Heart right ventricle (tissue), 16 donors: ENCODE measurements around the gene VAPB. TPM values are rescaled to one million over a fixed set of nuclear protein-coding genes. Genes with fewer than 3 reads are reported as not detected.
A peak's percentile ranks its signal among the peaks of the same experiment; 100 is the strongest.

Experiments used
- ATAC-seq, 8 donors: fragments of 200-7000 bp; cut with Tn5 transposase; one replicate each; pipeline ENCODE4 v1.9.1; 2020; ENCODE audit warnings: mild to moderate bottlenecking in 8 of 8, moderate library complexity in 8 of 8, moderate number of reproducible peaks in 1 of 8
- DNase-seq, 2 donors: peaks; one replicate each; pipeline ENCODE4 v3.0.0-alpha.2; 2020
- H3K27ac ChIP-seq, 10 donors: fragments of 200-600 bp; sonication (generic) in 2 of 10; one replicate each; pipeline versions ENCODE4 v1.5.0 to v1.8.0; 2020 to 2022; ENCODE audit warnings: mild to moderate bottlenecking in 3 of 10
- H3K27me3 ChIP-seq, 7 donors: fragments of 200-600 bp; one replicate each; pipeline ENCODE4 v1.8.0; 2021 to 2022; ENCODE audit warnings: mild to moderate bottlenecking in 2 of 7
- H3K36me3 ChIP-seq, 9 donors: fragments of 200-600 bp; sonication (generic) in 1 of 9; one replicate each; pipeline versions ENCODE4 v1.5.0 to v1.8.0; 2020 to 2022; ENCODE audit warnings: mild to moderate bottlenecking in 2 of 9
- H3K4me1 ChIP-seq, 9 donors: fragments of 200-600 bp; sonication (generic) in 1 of 9; one replicate each; pipeline versions ENCODE4 v1.5.0 to v1.8.0; 2020 to 2022; ENCODE audit warnings: mild to moderate bottlenecking in 4 of 9
- H3K4me3 ChIP-seq, 10 donors: fragments of 200-600 bp; sonication (generic) in 2 of 10; one replicate each; pipeline versions ENCODE4 v1.5.0 to v1.8.0; 2020 to 2022; ENCODE audit warnings: mild to moderate bottlenecking in 7 of 10, moderate library complexity in 2 of 10
- H3K9me3 ChIP-seq, 11 donors: fragments of 200-600 bp in 10 of 11; sonication (generic) in 2 of 11; one replicate each; pipeline versions ENCODE4 v1.5.0 to v1.8.0; 2013 to 2022; ENCODE audit warnings: mild to moderate bottlenecking in 2 of 11, control low read depth in 1 of 11, moderate library complexity in 1 of 11
- CTCF ChIP-seq, 9 donors: fragments of 200-600 bp; sonication (generic) in 2 of 9; IDR thresholded peaks; one replicate each; pipeline versions ENCODE4 v1.5.0 to v1.8.0; 2021 to 2022; ENCODE audit warnings: antibody characterized with exemption in 9 of 9, mild to moderate bottlenecking in 5 of 9, moderate library complexity in 1 of 9
- WGBS, 2 donors: extraction: QIAGEN DNeasy Blood & Tissue Kit; methylation state at CpG; one replicate each; pipeline ENCODE4 v1.1.7; 2013; ENCODE audit warnings: inconsistent platforms in 1 of 2; 5-methylcytosine and 5-hydroxymethylcytosine counted together
- intact Hi-C, 10 donors: fragments of 100-400 bp; cut with DNase I; formaldehyde crosslinking; loops; one replicate each; pipeline versions ENCODE4 v1.11.1 to v1.14.2; 2022
- polyA plus RNA-seq, 2 donors: library from polyadenylated mRNA; stranded (reverse); fragments of 200-250 nt; gene quantifications; one replicate each; pipeline ENCODE4 v1.2.3, GENCODE V29; 2013
- total RNA-seq, 10 donors: library from RNA; stranded (reverse); fragmentation: NEBNext Ultra II Directional in 3 of 10; extraction: Animal tissue kit (Norgen Biotek cat#: 25700) in 3 of 10; gene quantifications; one replicate each; pipeline versions ENCODE4 v1.2.1 to v1.2.4, GENCODE V29; 2021 to 2023
- donor health status: Arrhythmogenic right ventricular cardiomyopathy.
- donor health status: ischemic (EF 13 %, LVEDD 7.1; RV severe dilation, severe dysfunction).
- donor health status: healthy with polysubstance abuse.
- donor health status: DM: no; HTN: yes; CAD: no.
- donor health status: DM: no; HTN: no; CAD: no.
- donor health status: ischemic (EF 25% LVEDD 6.9; RV normal size, moderate dysfunction).
- donor health status: ischemic (EF 25% LVEDD 5.7; RV mildly dilated, moderate dysfunction).
- donor health status: healthy.
- donor health status: DM: yes; HTN: yes; CAD: no.
- donor health status: Ischemic cardiomyopathy.
- donor health status: ischemic (EF 35%, LVEDD 5.7; RV mildly dilated, moderate dysfunction).
- donor health status: nonischemic (EF 11% LVEDD 7.7; RV severe dilation, severe dysfunction).
- donor health status: DM: yes; HTN: yes; CAD: no.
- donor health status: PGD.
- donor health status: ischemic (EF 29% LVEDD 5.4; RV normal size, mild dysfunction).
- donor health status: nonischemic (EF 23%, LVEDD 6.1; RV moderate dilation, normal function).

Gene VAPB
- total and polyA plus RNA-seq, 12 donors: 20.8 to 89.9 (median 69.8) TPM

GRCh38 chr20:58416057-58416456, 27.0 kb downstream of the VAPB start:
- DNase-seq (no peak), ATAC-seq (no peak)
- TF ChIP-seq CTCF (IDR thresholded peaks at IDR 0.05): no peak
- no peaks in the 10 kb centered on the region for H3K9me3 ChIP-seq
- peaks cover 0 to 34% (median 6%) of the 10 kb centered on the region in 9 donors for H3K36me3 ChIP-seq
- H3K27ac ChIP-seq: no peak overlapping the region
- no peak overlapping the region for H3K4me3 ChIP-seq
- H3K4me1 ChIP-seq: peaks cover 0 to 26% (median 12%) of the 10 kb centered on the region in 9 donors
- no peaks in the 10 kb centered on the region for H3K27me3 ChIP-seq
- intact Hi-C loops: no loop called here
- WGBS, 2 donors: 98 to 100% methylated on average over 1 of the region's 1 CpG

- Histone ChIP-seq H3K9me3 (no peaks in the 10 kb centered on the region), H3K4me3 (no peak overlapping the region), H3K4me1 (peaks cover 0 to 26% (median 12%) of the 10 kb centered on the region in 9 donors), H3K27me3 (no peaks in the 10 kb centered on the region), H3K36me3 (peaks cover 0 to 41% (median 6%) of the 10 kb centered on the region in 9 donors), H3K27ac (peak overlapping the region in 1 of 10 donors; percentile 52)
- no peak for ATAC-seq
- TF ChIP-seq CTCF (IDR thresholded peaks at IDR 0.05): no peak
- DNase-seq: no peak
- intact Hi-C loops: no loop called here
- 73 to 81% methylated on average over 2 of the region's 2 CpGs for WGBS, 2 donors
These were observed 27.8 kb downstream of the VAPB start for GRCh38 chr20:58416835-58417234.

GRCh38 chr20:58417438-58417837, 28.4 kb downstream of the VAPB start:
- H3K9me3 ChIP-seq: no peaks in the 10 kb centered on the region
- H3K36me3 ChIP-seq: peaks cover 0 to 47% (median 6%) of the 10 kb centered on the region in 9 donors
- peak overlapping the region in 1 of 10 donors; percentile 52 for H3K27ac ChIP-seq
- no peak for TF ChIP-seq CTCF (IDR thresholded peaks at IDR 0.05)
- WGBS, 2 donors: 90 to 95% methylated on average over 3 of the region's 3 CpGs
- no peaks in the 10 kb centered on the region for H3K27me3 ChIP-seq
- H3K4me1 ChIP-seq: peaks cover 0 to 26% (median 12%) of the 10 kb centered on the region in 9 donors
- ATAC-seq: no peak
- DNase-seq: no peak
- intact Hi-C loops: no loop called here
- no peak overlapping the region for H3K4me3 ChIP-seq

- intact Hi-C loops: no loop called here
- 84 to 90% methylated on average over 5 of the region's 5 CpGs for WGBS, 2 donors
- Histone ChIP-seq H3K27me3 (no peaks in the 10 kb centered on the region), H3K4me3 (no peak overlapping the region), H3K36me3 (peaks cover 0 to 62% (median 6%) of the 10 kb centered on the region in 9 donors), H3K4me1 (peaks cover 0 to 23% (median 14%) of the 10 kb centered on the region in 9 donors), H3K9me3 (no peaks in the 10 kb centered on the region), H3K27ac (no peak overlapping the region)
- DNase-seq (no peak), ATAC-seq (no peak)
- TF ChIP-seq CTCF (IDR thresholded peaks at IDR 0.05): no peak
These were observed 30.1 kb downstream of the VAPB start for GRCh38 chr20:58418949-58419748.
